Measurements from ENCODE around the gene ZNF750.

Gene ZNF750

DNA sequence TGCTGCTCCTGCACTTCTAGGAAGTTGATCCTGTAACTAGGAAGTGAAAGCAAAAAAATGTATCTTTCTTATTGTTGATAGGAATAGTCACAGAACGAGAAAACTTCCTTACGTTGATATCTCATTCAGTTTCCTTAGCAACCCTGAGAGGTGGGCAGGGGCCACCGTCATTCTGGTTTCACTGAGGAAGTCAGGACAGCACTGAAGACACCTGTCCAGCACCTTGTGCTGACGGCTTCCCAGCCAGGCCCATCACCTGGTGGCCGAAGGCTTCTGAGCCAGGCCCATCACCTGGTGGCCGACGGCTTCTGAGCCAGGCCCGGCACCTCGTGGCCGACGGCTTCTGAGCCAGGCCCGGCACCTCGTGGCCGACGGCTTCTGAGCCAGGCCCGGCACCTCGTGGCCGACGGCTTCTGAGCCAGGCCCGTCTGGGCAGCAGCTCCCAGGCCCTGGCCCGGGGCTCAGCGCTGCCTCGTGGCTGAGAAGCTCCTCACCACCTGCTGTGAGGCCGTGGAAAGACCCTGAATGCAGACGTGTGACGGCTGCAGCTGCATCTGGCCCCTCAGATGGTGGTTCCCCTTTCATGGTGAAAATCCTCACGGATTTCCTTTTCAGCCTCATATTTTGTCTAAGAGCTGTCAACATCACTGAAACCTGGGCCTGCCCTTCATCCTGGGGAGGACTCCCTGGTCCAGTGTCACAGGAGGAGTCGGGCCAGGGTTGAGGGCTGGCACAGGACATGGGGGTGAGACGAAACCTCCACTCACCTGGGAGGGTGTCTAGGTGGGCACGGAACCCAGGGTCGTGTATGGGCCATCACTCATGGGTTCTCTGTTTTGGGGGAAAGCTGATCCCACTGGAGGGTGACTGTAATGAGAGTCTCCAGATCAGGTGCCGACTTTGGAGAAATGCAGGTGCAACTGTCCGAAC is 33.0 kb upstream of the ZNF750 start:
- no peak for ATAC-seq
- DNase-seq: no peak

DNA sequence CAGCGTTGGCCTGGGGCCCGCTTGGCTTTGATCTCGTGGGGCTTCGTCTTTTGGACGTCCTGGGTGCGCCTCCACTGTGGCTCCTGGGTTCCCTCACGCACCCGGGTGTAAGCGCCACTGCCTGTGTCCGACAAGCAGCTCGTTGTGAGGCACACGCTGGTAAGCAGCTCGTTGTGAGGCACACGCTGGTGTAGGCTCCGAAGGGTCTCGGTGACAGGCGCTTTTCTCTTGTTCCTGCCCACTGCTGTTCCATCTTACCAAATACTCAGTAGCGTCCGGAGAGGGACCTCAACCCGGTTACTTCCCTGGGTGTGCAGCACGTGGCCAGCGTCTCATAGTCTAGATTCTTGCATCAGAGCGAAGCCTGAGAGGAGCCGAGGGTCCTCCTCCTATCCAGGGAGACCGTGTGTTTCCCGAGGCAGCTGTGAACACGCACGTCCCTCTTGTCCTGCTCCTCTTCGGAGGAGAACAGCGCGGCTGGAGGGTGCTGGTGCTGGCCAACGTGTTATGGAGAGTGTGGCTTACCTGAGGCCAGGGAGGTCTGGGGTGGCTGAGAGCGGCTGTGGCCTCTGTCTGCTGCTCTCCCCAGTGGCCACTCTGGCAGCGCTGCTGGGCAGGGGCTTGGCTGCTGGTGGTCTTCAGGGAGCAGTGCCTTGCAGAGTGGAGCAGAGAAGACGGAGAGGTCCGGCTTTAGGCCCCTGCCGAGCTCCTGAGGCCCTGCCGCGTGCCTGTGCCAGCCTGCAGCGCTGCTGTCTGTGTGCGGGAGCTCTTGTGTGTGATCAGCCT is 32.1 kb upstream of the ZNF750 start:
- no peak for ATAC-seq
- DNase-seq: no peak

DNA sequence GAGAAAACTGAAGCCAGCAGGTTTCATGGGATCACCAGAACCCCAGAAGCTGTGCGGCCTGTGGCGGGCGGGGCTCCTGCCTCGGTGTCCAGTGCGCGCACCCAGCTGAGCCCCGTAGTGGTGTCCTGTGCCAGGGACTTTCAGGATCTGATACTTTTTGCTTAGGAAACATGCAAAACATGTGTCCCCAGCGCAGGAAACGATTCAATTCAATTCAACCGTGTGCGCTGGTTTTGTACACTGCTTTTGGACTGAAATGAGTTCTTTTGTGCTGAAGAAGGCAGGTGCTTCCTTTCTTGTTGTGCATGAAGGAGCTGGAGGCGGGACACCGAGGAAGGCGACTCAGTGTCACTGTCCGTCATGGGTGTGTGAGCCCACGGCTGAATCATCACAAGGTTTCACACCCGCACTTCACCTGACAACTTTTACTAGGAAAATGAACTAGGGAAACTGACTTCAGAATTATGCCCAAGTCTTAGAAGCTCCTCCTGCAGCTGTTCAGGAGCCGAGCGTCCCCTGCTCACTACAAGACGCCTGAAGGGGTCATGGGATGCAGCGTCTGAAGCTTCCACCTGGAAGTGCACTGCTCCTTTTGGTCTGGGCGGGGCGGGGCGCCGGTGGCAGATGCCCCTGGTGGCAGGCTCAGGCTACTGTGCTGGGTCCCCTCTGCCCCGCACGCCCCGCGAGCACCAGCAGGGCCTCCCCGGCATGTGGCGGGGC is 31.4 kb upstream of the ZNF750 start:
- ATAC-seq: peak; percentile 78

DNA sequence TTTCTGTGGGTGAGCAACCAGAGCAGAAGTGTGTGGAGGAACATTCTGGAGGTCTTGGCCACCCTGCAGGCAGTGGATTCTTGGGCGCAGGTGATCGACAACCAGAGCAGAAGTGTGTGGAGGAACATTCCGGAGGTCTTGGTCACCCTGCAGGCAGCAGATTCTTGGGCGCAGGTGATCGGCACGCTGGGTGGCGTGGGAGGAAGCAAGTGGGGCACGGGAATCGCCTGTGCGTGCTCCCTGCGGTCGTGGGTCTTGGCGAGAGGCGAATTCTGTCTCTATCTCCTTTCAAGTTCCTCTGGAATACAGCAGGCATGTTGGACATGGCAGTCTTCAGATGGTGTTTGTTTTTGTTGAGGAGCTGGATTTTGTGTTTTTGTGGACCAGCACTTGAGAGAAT is 30.7 kb upstream of the ZNF750 start:
- no peak for ATAC-seq
- no peak for DNase-seq

More for the DNA sequence above, 31.4 kb upstream of the ZNF750 start:
- peak; percentile 51 for DNase-seq

DNA sequence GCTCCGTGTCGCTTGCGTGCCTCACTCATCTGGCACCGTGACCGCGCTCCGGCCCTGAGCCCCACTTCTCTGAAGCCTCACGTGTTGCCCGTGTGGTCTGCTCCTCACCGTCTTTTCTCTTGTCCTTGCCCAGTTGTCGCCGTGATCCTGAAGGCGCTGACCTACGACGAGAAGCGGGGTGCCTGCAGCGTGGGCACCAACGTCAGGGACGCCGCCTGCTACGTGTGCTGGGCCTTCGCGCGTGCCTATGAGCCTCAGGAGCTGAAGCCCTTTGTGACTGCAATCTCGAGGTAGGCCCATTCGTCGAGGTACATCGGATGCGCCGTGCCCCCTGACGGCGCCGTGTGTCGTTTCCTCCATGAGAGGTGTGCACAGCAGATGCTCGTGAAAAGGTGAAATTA is 30.3 kb upstream of the ZNF750 start:
- ATAC-seq (no peak), DNase-seq (no peak)

DNA sequence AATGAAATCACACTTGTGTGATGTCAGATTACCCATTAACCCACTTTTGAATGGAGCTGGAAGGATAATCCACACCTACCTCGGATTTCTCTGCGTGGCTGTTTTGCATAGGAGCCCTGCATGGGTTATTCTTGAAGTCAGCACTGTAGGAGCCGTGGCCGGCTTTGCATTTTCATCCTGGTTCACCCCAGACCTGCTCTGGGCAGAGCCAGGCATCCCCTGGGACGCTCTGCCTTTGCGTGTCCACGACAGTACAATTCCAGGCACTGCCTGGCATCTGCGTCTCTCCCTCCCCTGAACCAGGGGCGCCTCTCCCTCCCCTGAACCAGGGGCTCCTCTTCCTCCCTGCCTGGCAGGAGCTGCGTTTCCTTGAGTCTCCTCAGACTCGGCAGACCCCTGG is 29.7 kb upstream of the ZNF750 start:
- no peak for DNase-seq
- no peak for ATAC-seq

DNA sequence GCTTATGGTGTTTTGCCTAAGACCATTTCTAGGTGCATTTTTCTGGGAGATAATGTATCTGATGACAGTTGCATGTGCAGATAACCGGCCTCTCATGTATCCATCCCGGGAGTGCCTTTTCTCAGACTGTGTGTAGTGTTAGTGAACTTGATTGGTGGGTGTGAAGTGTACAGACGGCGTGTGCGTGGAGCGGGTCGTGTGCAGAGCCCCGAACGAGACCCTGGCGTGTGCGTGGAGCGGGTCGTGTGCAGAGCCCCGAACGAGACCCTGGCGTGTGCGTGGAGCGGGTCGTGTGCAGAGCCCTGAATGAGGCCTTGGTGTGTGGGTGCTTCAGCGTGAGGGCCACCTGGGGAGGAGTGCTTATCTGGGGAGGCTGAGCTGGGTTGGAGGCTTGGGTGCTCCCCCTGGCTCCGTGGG is 28.9 kb upstream of the ZNF750 start:
- no peak for DNase-seq
- no peak for ATAC-seq

DNA sequence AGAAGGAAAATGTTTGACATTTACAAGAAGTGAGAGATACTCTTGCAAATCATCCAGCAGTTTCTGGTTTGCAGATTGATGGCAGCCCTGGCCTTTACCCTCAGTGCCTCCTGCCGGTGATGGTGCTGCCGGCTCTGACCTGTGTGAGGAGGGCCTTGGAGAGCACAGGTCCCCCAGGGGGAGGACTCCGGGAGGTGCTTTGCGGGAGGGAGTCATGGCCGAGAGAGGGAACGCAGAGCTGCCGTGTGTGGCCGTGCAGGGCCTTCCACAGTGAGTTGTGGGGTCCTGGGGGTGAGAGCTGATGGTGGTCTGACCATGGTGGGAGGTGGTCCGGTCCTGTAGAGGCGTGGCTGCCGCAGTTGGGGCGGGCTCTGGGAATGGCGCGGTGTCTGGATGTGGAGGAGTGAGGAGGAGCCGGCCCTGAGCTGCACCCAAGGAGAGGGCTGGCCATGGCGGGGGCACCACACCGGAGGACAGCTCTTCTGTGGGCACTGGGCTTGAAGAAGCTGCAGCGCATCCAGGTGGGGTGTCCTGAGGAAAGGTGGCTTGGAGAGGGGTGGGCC is 28.0 kb upstream of the ZNF750 start:
- no peak for ATAC-seq
- no peak for DNase-seq

DNA sequence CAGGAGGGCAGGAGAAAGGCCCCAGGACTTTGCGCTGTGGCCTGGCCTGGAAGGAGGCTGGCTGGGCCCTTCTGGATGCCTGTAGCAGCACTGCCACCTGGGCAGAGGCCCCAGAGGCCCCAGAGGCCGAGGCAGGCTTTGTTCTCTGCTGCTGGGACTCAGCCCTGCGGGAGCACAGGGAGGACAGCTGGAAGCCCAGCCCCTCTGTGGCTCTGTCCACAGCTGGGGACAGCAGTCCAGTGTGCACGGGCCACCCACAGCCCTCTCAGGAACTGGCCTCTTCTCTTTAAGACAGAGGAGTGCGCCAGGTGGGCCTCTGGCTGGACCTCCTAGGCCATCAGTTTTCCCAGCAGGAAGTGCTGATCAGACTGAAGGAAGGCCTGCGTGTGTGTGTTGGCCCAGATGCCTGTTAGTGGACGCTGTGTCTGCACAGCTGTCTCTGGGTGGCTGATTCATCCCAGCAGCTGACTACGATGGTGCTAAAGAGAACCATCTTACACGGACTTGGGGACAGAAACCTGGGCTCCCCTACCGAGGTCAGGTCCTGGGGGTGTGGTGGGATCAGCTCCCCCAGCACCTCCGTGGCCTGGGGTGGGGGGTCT is 26.9 kb upstream of the ZNF750 start:
- ATAC-seq: no peak
- DNase-seq: no peak

DNA sequence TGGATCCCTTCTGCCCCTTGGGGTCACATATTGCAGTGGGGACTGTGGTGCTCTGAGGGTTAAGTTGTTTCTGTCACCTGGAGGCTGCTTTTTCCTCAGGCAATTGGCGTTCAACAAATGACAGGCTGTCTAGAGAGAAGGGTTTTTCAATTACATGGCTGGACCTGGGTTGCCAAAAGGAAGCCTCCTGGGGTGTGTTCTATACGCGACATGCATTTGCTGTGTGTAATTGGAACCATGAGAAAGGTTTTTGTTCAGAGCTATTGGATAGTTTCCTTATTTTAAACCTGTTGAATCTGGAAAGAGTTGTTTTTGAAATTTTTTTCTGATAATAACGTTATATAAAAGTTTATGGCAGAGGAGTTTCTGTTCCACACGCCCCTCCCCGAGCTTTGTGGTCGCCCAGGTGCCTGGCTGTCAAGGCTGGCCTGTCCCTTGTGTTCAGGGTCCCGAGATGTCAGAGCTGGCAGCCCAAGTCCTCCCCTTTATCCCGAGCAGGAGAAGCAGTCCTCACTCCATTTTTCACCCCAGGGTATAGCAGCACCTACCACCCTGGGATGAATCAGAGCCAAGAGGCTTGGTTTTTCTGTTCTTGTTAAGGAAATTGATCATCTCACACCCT is 26.1 kb upstream of the ZNF750 start:
- ATAC-seq: no peak

DNA sequence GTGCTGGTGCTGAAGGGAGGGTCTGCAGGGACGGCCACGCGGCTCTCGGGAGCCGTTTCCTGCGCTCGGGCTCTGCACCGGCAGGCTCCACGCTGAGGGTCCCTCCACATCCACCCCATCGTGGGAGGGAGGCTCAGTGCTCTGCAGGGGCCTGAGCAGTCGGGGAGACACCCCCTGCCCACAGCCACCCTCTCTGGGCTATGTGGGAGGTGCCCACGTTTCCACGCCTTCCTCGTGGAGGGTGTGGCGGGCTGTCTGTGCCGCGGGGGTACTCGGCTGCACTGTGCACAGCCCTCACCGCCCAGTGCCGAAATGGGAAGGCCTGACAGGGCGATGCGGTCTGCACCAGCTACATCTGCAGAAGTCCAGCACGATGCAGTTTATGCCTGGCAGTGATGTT is 25.5 kb upstream of the ZNF750 start:
- DNase-seq: no peak

More for the DNA sequence above, 26.1 kb upstream of the ZNF750 start:
- DNase-seq: no peak

DNA sequence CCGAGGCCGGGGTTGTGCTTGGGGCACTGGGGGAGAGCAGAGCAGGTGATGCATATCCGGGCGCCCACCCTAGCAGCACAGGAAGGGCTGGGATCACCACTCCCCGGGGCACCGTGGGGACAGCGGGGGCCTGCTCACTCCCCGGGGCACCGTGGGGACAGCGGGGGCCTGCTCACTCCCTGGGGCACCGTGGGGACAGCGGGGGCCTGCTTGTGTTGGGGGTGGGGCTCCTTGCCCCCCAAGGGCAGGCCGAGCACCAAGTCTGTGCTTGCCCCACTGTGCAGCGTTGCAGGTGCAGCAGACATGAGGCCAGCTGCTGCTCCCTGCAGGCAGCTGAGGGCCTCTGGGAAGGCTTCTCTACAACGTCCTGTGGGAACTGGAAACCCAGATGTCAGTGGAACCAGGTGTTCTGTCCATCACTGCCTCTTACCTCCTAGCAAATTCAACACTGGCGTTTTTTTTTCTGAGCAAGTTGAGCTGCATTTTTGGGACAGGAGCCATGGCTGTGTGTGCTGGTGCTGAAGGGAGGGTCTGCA is 25.0 kb upstream of the ZNF750 start:
- no peak for DNase-seq
- no peak for ATAC-seq

More for the DNA sequence above, 25.5 kb upstream of the ZNF750 start:
- no peak for ATAC-seq

DNA sequence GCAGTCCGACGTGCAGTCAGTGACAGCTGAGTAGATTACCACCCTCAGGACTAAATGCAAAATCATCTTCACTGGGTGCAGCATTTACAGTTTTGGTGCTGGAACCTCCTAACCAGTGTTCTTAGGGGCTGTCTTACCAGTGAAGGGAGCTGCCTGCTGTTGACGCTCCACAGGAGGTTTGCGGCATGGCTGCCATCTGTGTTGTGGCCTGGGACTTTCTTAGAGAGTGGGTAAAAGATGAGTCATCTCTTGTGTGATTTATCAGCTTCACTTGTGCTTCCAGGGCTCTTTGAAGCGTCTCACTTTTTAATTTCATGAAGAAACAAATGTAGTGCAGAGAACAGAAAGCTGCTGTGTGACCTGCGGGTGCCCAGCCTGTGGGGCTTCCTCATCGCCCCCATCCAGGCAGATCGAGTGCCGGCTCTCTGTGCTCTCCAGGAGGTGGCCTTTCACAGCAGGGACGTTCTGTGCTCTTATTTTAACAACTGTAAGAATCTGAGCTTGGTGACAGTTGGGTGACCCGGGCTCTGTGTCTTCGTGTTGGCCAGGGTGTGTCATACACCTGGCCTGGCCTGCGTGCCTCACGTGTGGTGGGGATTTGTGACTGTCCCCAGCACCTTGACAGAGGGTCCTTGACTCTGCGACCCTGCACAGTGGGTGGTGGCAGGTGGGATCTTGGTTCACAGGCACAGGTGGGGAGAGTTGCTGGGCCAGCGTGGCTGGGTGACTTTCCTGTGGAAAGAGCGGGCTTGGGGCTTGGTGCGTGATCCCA is 24.3 kb upstream of the ZNF750 start:
- peak; percentile 94 for ATAC-seq
- DNase-seq: peak; percentile 76

DNA sequence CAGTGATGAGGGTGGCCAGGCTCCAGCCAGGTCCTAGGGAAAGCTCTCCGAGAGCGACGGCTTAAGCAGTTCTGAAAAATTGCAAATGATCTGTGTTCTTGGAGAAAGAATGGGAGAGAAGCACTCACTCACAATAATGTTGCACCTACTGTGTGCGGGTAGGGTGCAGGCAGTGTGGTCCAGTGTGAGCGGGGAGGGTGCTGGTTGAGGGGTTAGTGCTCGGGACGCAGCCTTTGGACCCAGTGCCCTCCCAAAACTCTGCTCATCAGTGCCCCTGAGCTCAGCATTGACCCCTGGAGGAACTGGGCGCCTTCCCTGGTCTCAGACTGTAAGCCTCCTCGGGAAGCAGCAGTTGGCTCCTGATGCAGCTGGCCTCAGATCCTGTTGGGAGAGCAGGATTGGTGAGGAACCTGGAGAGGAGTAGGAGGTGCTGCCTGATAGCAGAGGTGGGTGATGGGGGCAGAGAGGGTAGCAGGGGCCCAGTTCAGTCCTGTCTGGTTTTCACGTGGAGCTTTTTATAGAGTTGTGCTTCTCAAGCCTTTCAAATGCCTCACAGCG is 23.6 kb upstream of the ZNF750 start:
- no peak for DNase-seq
- no peak for ATAC-seq

DNA sequence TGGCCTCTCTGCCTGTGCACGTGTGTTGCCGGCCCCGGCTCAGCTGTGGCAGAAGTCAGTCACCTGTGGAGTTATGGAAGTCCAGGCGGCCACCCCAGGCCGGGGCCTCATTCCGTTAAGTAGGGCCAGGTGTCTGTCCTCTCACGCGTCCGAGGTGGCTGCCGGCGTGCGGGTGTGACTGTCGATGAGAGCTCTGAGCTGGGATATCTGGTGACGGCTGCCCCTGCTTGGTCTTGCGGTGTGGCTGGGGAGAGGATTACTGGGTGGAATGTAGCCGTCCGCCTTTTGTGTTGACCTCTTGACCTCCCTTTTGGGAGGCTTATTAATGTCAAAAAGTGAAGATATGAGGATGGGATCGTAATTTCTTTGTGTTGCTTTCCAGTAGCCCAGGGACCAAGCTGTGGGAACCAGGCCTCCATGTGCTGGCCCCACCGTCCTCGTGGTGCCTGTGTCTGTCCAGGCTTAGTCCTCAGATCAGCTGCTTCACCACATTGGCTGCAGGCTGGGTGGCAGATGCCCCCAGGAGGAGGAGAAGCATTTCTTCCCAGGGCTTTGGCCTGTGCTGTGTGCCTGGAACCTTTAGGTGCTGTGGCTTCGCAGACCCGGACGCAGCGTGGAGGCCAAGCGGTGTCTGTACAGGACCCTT is 23.0 kb upstream of the ZNF750 start:
- DNase-seq (no peak), ATAC-seq (no peak)

DNA sequence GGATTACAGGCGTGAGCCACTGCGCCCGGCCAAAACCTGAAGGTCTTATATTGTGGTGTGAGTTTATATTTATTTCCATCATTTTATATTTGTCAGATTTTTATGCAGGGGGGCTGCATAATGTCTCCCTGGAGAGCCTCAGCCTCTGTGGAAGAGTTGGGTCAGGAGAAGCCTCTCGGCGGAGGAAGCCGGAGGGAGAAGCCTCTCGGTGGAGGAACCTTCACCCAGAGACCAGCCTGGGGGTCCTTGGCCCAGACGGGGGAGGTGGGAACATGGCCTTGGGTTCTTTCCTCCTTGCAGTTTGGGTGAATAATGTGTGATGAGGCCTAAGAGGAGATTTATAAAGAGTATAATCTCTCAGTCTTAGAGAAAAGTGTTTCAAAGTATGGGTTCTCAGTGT is 22.4 kb upstream of the ZNF750 start:
- DNase-seq (no peak), ATAC-seq (no peak)

DNA sequence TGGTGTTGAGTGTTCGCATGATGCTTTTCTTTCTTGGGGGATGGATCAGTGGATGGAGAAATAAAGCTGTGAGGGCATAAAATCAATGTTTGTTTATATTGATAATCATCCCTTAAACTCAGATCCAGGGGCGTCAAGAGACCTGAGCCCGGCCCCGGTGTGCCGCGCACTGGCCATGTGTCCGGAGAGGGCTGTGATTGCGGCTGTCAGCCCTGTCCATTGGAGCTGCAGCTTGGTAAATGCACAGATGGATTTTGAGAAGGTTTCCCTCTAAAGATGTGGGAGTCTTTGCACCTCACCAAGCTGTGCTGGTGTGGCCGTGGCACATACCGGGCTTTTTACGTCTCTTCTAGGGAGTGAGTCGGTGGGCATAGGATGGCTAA is 21.6 kb upstream of the ZNF750 start:
- no peak for ATAC-seq
- DNase-seq: no peak

DNA sequence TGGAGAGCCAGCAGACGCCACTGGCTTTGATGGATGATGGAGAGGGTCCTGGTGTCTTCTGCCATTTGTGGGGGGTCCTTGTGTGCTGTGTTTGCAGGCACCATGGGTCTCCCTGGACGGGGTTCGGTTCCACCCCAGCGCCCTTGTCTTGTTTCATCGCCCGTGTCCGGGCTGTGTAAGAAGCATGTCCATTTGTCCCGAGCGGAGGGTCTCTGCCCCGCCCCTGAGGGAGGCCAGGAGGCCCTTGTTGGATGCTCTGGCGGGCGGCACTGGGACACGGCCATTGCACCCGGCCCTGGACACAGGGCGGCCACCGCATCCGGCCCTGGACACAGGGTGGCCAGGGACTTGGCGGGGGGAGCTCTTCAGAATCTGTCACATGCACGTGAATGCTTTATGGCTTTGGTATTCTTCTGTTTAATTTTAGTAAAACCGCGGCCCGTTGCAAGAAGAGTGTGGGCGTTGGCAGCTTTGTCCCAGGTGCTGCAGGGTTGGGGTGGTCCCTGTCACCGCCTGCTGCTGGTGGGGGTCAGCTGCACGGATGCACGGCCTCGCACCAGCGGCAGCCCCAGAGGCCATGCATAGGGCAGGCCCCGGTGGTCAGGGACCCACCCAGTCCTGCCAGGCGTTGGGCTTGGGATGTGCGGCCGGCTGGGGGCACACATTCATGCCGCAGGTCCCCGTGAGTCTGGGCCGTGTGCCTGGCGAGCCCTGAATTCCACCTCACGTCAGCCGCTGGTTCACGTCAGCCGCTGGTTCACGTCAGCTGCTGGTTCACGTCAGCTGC is 21.0 kb upstream of the ZNF750 start:
- ATAC-seq (no peak), DNase-seq (no peak)
